NCI-H2029 treated with DMSO at 0.1 percent for 48 hours (cell line): ENCODE results near the gene CNTNAP1.
"Not testable (repeated sequence)": the region's sequence is repeated elsewhere in the genome, so short reads cannot be mapped to it uniquely, and the experiment has no call there.

ENCODE experiments used
- DNase-seq: peaks from one replicate; lab custom pipeline; 2025; lab: John Stamatoyannopoulos, UW

CNTNAP1 gene

GRCh38 chr17:42681976-42682721 lies at the start of gene CNTNAP1:
TSS of gene CNTNAP1 (plus strand) at chr17:42682531. CDS start at chr17:42682830, 299 bp downstream.
- no peak for DNase-seq

- DNase-seq: no peak
Measured at GRCh38 chr17:42632949-42633444, 49.3 kb upstream of the CNTNAP1 start.

- DNase-seq: no peak
Measured at GRCh38 chr17:42639525-42640113, 42.7 kb upstream of the CNTNAP1 start.

GRCh38 chr17:42640121-42640520 lies 42.2 kb upstream of the CNTNAP1 start:
- no peak for DNase-seq

GRCh38 chr17:42642336-42642735 lies 40.0 kb upstream of the CNTNAP1 start:
- DNase-seq: no peak

- DNase-seq: no peak
Measured at GRCh38 chr17:42647778-42648177, 34.6 kb upstream of the CNTNAP1 start.

GRCh38 chr17:42651392-42651791 lies 30.9 kb upstream of the CNTNAP1 start:
- no peak for DNase-seq

GRCh38 chr17:42653179-42654124 lies 28.9 kb upstream of the CNTNAP1 start:
- DNase-seq: no peak

- no peak for DNase-seq
Measured at GRCh38 chr17:42655528-42655927, 26.8 kb upstream of the CNTNAP1 start.

- no peak for DNase-seq
Measured at GRCh38 chr17:42657824-42658588, 24.3 kb upstream of the CNTNAP1 start.

- peak; percentile 69 for DNase-seq
Measured at GRCh38 chr17:42659079-42659931, 23.0 kb upstream of the CNTNAP1 start, which contains the start of gene TUBG2. TSS of gene TUBG2 (plus strand) at chr17:42659284. CDS start at chr17:42659504, 220 bp downstream.

- DNase-seq: not testable (repeated sequence)
Measured at GRCh38 chr17:42659932-42660274, 22.4 kb upstream of the CNTNAP1 start.

GRCh38 chr17:42660692-42661345 lies 21.5 kb upstream of the CNTNAP1 start:
- DNase-seq: no peak

GRCh38 chr17:42665581-42666001 lies 16.7 kb upstream of the CNTNAP1 start:
- no peak for DNase-seq

GRCh38 chr17:42666126-42666525 lies 16.2 kb upstream of the CNTNAP1 start:
- DNase-seq: not testable (repeated sequence)

- DNase-seq: no peak
Measured at GRCh38 chr17:42667088-42667951, 15.0 kb upstream of the CNTNAP1 start.

- DNase-seq: no peak
Measured at GRCh38 chr17:42669705-42669976, 12.7 kb upstream of the CNTNAP1 start.

- DNase-seq: no peak
Measured at GRCh38 chr17:42669977-42670788, 12.1 kb upstream of the CNTNAP1 start.
